Fibroblast of the aortic adventitia (primary cell): Measurements from ENCODE around the gene DPYSL4. TPM values are rescaled to one million over a fixed set of nuclear protein-coding genes. Genes with fewer than 3 reads are reported as not detected.

Experiments used
- DNase-seq: peaks from one replicate; pipeline ENCODE4 v3.0.0-alpha.2; 2010; ENCODE audit warnings: low read depth
- H3K4me3 ChIP-seq: 2 replicates; pipeline ENCODE4 v1.5.1; 2011; ENCODE audit warnings: low read depth, mild to moderate bottlenecking, control low read depth, low read length, moderate library complexity
- total RNA-seq: library from RNA; depleted of rRNA; stranded (reverse); fragments of >200 nt; gene quantifications from 2 replicates; pipeline ENCODE4 v1.2.3, GENCODE V29; 2012; ENCODE audit warnings: low replicate concordance
- TF ChIP-seq, protein P1 (sequence below): IDR thresholded peaks from 2 replicates; pipeline ENCODE4 v1.5.1; 2011; ENCODE audit warnings: mild to moderate bottlenecking, low read length, control low read depth, inconsistent platforms; ENCODE audit not compliant: insufficient read depth

DPYSL4 gene
- total RNA-seq, 1 donor: 0.18 TPM

GRCh38 chr10:132207536-132208461 lies 21.1 kb downstream of the DPYSL4 start:
- DNase-seq: no peak
- no peak overlapping the region for H3K4me3 ChIP-seq
- TF ChIP-seq, protein P1, sequence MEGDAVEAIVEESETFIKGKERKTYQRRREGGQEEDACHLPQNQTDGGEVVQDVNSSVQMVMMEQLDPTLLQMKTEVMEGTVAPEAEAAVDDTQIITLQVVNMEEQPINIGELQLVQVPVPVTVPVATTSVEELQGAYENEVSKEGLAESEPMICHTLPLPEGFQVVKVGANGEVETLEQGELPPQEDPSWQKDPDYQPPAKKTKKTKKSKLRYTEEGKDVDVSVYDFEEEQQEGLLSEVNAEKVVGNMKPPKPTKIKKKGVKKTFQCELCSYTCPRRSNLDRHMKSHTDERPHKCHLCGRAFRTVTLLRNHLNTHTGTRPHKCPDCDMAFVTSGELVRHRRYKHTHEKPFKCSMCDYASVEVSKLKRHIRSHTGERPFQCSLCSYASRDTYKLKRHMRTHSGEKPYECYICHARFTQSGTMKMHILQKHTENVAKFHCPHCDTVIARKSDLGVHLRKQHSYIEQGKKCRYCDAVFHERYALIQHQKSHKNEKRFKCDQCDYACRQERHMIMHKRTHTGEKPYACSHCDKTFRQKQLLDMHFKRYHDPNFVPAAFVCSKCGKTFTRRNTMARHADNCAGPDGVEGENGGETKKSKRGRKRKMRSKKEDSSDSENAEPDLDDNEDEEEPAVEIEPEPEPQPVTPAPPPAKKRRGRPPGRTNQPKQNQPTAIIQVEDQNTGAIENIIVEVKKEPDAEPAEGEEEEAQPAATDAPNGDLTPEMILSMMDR: no peak

DNA sequence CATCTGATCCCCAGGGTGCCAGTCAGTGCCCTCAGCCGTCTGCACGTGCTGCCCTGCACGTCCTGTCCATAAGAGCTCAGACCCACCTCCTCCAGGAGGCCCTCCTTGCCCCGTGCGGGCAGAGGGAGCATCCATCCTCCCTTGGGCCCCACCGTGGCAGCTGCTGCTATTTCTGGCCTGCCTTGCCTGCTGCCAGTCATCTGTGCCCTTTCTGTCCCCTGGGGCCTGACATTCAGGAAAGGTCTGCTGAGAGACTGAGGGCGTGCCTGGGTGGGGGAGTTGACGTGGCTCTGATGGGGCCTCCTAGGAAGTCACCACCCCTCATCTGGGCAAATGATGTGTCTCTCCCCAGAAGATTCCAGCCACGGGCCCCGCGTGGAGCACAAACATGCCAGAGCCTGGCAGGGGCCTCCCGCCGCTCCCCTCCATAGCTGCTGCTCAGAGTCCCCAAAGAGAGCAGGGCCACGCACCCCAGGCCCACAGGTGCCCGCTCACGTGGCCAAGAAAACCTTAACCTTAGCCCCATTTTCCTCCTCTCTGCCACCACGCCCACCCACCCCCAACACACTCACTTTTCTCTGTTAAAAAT lies 21.8 kb downstream of the DPYSL4 start:
- TF ChIP-seq, protein P1: no peak
- no peak for DNase-seq

GRCh38 chr10:132209130-132209529 lies 22.4 kb downstream of the DPYSL4 start:
- TF ChIP-seq, protein P1: no peak
- peak; percentile 17 for DNase-seq
- H3K4me3 ChIP-seq: no peak overlapping the region

More for the DNA sequence above, 21.8 kb downstream of the DPYSL4 start:
- no peak overlapping the region for H3K4me3 ChIP-seq

- no peak overlapping the region for H3K4me3 ChIP-seq
- no peak for DNase-seq
- TF ChIP-seq, protein P1: no peak
Measured at GRCh38 chr10:132209978-132210530, 23.3 kb downstream of the DPYSL4 start.

- TF ChIP-seq, protein P1: no peak
- no peak overlapping the region for H3K4me3 ChIP-seq
- DNase-seq: no peak
Measured at GRCh38 chr10:132210766-132211165, 24.0 kb downstream of the DPYSL4 start.

GRCh38 chr10:132211246-132211645 lies 24.5 kb downstream of the DPYSL4 start:
- DNase-seq: no peak
- H3K4me3 ChIP-seq: no peak overlapping the region
- TF ChIP-seq, protein P1: no peak
